Measurements from ENCODE around the gene HEATR9.

HEATR9 gene

GRCh38 chr17:35893751-35894150, 25.1 kb upstream of the HEATR9 start:
- no peak for DNase-seq

GRCh38 chr17:35892091-35893035, 23.7 kb upstream of the HEATR9 start:
- DNase-seq, result no peak

DNA sequence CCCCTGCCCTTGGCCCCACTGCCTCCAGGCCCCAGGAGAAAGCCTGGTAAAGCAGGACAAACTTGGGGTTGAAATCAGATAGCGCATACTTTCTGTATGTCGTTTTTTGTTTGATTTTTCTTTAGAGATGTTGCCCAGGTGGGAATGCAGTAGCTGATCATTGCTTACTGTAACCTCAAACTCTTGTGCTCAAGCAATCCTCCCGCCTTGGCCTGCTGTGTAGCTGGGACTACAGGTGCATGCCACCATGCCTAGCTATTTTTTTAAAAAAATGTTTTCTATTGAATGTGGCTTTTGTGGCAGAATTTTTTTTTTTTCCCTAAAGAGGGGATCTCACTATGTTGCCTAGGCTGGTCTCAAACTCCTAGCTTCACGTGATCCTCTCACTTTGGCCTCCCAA, 22.6 kb upstream of the HEATR9 start:
- no peak for DNase-seq

DNA sequence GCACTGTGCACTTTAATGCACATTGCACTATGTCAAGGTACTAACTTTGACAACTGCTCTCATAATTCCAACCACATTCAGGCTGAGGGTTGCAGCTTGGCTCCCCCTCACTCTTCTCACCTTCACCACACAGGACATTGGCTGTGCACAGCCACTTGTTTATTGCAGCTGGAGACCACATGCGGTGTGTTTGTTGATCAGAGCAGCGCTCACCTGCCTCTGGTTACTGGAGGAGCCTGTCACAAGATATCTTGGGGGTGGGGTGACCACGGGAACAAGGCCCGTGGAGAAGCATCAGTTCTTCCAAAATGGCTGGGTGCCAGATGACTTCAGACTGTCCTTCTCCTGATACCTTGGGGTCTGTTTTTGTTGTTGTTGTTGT, 22.1 kb upstream of the HEATR9 start:
- peak; percentile 89 for DNase-seq

- DNase-seq, result peak; percentile 60
Measured at GRCh38 chr17:35889818-35890773, 21.4 kb upstream of the HEATR9 start.

GRCh38 chr17:35889241-35889640, 20.6 kb upstream of the HEATR9 start:
- no peak for DNase-seq

DNA sequence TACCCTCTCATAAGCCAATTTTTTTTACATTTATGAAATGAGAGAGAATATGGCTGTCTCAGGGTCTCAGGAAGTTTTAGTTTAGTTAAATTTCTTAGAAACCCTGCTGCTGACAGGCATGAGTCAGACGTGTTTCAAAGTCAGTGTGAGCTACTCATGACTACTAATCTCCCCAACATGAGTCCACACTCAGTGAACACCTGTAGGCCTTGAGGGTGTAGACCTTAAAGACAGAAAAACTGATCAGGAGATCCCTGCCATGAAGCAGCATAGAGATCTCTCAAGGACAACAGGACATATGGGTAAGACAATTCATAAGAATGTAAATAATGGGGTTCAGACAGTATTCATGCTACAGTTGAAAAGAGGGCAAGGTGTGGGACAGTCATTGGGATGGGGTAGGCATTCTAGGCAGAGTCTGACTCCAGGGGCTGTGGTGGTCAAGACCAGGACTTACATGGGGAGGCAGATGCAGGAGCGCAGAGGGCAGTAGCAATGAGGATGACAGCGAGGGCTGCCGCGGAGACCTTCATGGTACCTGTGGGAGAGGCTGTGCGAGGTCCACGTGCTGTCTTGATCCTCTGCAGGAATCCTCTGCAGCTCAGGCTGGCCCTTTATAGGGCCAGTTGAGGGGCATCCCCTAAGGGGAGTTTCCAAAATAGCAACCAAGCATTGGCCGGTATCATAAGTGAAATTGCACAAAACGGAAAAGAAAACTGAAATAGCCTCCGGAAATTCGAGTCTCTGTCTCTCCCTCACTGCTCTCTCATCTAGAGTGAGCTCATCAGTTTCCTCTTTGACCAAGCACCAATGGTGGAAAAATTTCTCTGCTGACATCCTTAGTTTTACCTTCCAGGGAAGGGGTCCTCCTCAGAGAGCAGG, 11.3 kb upstream of the HEATR9 start, which contains the start of gene CCL5:
CCL5 (minus strand) TSS at position 588 of the 882 bp plus-strand sequence.
- DNase-seq, result no peak

DNA sequence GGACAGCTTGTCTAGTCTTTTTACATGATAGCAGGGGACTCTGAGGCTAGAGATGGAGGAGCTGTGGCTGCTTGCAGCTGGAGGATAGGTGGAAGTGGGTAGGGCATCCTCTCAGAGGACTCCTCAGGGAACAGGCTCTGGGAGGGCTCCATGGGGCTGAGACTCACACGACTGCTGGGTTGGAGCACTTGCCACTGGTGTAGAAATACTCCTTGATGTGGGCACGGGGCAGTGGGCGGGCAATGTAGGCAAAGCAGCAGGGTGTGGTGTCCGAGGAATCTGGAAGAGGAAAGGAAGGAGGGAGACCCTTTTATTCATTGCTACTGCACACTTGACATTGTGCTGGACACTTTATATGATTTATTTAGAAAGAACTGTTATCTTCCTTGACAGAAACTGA, 9.7 kb upstream of the HEATR9 start:
- DNase-seq, result no peak

DNA sequence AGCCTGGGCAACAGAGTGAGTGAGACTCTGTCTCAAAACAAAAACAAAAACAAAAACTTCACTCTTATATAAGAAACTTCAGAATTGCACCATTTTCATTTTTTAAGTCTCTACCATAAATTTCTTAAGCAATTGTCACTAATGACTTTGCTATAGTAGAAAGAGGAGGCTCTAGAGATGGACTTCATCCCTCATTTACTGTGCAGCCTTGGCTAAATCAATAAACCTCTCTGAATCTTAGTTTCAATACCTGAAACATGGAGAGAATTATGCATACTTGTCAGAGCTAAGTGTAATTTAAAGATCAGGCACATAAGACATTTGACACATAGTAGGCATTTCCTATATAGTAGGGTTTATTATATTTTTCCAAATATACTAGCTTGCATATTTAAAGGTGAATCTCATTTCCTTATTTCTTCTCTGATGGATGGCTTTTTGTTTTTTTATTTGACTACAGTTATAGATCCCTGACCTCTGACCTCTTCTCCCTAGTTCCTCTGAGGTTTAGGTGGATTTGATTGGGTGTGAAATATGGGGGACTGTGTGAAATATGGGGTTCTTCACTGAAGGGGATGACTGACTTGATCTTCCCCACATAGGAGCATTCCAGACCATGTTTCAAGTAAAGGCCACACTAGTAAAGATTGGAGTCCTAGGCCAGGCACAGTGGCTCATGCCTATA, 8.8 kb upstream of the HEATR9 start:
- no peak for DNase-seq

GRCh38 chr17:35876534-35876933, 7.8 kb upstream of the HEATR9 start:
- DNase-seq, result no peak

- DNase-seq, result no peak
Measured at GRCh38 chr17:35875800-35876139, 7.1 kb upstream of the HEATR9 start.

- no peak for DNase-seq
Measured at GRCh38 chr17:35875072-35875799, 6.5 kb upstream of the HEATR9 start.

- DNase-seq, result no peak
Measured at GRCh38 chr17:35872196-35872980, 3.7 kb upstream of the HEATR9 start.

DNA sequence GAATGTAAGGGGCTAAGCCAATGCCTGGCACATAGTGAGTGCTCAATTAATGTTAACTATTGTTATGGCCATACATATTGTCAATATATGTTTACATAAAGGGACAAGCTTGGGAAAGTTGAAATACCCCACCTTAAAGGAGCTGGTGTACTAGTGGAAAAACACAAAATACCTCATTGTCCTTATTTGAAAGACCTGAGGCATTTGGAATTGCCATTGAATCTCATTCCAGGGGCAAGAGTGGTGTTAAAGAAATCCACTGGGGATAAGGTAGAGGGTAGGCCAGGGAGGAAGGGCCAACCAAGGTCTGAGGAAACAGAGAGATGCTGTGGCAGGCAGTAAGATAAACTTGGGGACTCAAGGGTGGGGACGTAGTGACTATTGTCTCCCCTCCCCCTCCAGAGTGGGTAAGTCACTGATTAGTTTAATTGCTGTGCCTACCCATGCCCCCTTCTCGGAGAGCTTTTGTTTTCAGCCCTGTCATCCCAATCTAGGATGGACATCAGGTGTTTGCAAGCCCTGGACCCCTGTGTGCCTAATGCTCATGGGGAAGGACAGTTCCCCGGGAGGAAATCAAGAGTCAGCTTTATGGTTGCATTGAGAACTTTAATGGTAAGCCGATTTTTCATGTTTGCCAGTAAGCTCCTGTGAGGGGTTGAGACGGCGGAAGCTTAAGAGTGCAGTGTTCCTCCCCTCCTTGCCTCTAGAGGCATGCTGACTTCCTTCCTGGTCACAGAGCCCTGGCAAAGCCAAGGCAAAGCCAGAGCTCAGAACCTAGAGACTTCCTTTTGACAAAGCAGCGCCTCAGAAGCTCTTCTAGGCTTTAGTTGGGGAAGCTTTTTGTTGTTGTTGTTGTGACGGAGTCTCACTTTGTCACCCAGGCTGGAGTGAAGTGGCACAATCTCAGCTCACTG, 2.5 kb upstream of the HEATR9 start:
- DNase-seq, result no peak

GRCh38 chr17:35867574-35867973, 1.1 kb downstream of the HEATR9 start:
- DNase-seq, result no peak

GRCh38 chr17:35866341-35866950, 2.2 kb downstream of the HEATR9 start:
- DNase-seq, result no peak

DNA sequence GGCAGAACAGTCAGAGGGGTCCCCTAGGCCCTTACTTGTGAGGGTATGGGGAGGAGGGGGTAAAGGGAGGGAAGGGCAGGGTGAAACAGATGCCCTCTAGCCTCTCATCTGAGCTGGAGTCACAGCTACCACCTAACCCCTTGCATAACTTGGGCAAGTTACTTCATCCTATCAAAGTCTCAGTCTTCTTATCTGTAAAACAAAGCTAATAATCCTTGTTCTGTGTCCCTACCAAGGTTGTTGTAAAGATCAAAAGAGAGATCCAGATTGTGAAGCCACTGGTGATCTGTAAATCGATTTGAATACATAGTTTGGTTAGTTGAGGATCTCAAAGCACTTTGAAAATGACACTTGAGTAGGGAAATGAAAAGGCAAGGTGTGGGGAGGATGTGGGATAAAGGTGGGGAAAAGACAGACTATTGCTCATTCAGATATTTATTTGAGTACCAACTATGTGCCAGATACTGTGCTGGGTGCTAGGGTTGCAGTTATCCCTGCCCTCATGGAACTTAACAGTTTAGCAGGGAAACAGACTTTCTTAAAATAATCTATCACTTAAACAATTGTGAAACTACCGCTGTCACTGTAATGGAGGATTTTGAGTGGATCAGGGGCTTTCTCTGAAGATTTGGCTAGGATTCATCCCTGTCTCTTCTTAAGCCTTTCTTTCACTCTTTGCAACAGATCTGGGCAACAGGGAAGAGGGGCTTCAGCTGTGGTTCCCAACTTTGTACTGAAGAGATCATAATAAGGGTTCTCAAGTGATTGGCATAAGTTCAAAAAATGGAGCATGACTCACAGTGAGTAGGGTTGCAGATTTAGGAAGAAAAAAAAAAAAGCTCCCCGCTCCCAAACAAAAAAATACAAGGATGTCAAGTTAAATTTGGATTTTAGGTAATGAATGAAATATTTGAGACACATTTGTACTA, 3.0 kb downstream of the HEATR9 start:
- no peak for DNase-seq

GRCh38 chr17:35864853-35865252, 3.8 kb downstream of the HEATR9 start:
- no peak for DNase-seq

All from NCI-H2107 (cell line).